Measurements from ENCODE around the gene KRT33B.
"Not testable (repeated sequence)": the region's sequence is repeated elsewhere in the genome, so short reads cannot be mapped to it uniquely, and the experiment has no call there.

Gene KRT33B

DNA sequence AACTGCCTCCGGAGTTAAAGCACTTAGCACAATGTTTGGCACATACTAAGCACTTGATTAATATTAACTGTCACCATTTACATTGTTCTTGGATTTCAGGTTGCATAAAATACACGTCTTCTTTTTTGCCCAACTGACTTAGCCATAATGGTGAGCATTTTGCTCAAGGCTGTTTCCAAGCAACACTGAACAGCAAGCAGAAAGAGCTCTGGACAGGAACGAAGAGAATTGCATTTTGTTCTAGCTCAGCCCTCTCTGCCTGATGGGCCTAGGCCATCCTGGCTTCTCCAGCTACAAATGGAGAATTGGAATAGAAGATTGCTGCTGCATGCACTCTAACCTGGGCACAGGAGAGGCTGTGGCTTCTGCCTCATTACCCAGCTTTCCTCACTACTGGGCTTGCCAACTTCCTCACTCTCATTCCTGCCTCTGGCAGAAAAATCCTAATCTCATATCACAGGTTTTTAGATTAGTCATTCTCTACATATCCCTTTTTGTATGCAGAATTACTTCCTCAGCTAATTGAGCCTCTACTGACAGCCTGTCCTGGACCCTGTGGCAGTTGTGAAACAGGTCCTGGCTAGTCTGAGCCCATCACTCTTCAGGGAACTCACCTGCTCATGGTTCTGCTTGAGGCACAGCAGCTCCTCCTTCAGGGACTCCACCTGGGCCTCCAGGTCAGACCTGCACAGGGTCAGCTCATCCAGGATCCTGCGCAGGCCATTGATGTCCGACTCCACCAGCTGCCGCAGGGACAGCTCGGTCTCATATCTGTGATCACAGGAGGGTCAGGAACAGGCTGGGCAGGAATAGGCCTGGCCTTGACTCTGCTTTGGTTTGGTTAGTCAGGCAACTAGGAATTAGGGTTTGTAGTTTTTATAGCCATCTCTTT lies 21.5 kb downstream of the KRT33B start:
- TF ChIP-seq, protein P1, sequence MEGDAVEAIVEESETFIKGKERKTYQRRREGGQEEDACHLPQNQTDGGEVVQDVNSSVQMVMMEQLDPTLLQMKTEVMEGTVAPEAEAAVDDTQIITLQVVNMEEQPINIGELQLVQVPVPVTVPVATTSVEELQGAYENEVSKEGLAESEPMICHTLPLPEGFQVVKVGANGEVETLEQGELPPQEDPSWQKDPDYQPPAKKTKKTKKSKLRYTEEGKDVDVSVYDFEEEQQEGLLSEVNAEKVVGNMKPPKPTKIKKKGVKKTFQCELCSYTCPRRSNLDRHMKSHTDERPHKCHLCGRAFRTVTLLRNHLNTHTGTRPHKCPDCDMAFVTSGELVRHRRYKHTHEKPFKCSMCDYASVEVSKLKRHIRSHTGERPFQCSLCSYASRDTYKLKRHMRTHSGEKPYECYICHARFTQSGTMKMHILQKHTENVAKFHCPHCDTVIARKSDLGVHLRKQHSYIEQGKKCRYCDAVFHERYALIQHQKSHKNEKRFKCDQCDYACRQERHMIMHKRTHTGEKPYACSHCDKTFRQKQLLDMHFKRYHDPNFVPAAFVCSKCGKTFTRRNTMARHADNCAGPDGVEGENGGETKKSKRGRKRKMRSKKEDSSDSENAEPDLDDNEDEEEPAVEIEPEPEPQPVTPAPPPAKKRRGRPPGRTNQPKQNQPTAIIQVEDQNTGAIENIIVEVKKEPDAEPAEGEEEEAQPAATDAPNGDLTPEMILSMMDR (conservative IDR thresholded peaks at IDR 0.05; ENCODE audit: low read depth, low read length) = no peak
- no peak for DNase-seq (ENCODE audit: low read depth)
- no peak overlapping the region for H3K4me3 ChIP-seq (ENCODE audit: low read depth, low read length)

DNA sequence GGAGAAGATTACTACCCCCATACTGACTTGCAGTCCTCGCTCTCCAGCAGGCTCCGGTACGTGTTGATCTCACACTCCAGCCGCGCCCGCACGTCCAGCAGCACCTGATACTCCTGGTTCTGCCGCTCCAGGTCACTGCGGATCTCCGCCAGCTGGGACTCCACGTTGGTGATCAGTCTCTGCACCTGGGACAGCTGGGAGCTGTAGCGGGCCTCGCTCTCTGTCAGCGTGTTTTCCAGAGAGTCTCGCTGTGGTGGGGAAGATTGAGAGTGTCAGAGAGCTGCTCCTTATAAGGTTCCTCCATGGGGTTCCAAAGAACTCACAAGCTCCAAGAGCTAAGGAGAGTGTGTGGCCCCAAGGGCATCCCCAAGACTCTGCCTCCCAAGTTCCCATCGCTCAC lies 23.2 kb downstream of the KRT33B start:
- not testable (repeated sequence) for H3K4me3 ChIP-seq (ENCODE audit: low read depth, low read length); DNase-seq (ENCODE audit: low read depth)

DNA sequence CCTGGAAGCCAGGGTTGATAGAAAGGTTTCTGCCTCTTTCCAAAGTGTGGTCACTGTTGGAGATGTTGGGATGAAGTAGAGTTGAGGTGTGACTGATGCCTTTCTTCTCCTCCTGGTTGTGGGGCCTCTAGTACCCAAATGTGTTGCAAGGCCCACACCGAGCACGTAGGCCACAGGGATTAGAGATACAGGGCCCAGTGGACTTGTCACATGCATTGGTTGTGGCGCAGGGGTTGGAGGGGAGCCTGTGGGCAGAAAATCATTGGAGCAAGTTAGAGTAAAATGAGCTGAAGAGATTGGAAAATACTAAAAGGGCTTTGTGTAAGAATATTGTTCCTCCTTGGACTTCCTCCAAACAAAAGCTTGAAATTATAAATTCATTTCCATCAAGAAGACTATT lies 23.6 kb downstream of the KRT33B start:
- no peak for DNase-seq (ENCODE audit: low read depth)
- no peak overlapping the region for H3K4me3 ChIP-seq (ENCODE audit: low read depth, low read length)
- TF ChIP-seq, protein P1 (conservative IDR thresholded peaks at IDR 0.05; ENCODE audit: low read depth, low read length) = no peak

DNA sequence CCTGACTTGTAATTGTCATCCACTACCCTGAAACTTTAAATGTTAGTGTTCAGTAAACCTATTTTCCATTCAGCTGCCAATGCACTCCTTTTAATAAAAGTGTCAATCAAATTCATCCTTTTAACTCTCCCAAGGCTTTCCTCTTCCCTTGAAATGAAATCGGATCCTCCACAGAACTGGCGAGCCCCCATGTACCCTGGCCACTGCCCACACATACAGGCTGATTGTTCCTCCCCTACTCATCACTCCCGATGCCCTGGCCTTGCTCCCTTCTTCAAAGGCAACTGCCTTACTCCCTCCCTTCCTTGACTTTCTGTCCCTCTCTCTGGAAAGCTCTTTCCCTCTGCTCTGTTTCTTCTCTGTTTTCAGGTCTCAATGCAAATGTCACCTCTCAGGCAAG lies 26.6 kb downstream of the KRT33B start:
- H3K4me3 ChIP-seq (ENCODE audit: low read depth, low read length) = no peak overlapping the region
- TF ChIP-seq, protein P1 (conservative IDR thresholded peaks at IDR 0.05; ENCODE audit: low read depth, low read length) = no peak
- DNase-seq (ENCODE audit: low read depth) = no peak

DNA sequence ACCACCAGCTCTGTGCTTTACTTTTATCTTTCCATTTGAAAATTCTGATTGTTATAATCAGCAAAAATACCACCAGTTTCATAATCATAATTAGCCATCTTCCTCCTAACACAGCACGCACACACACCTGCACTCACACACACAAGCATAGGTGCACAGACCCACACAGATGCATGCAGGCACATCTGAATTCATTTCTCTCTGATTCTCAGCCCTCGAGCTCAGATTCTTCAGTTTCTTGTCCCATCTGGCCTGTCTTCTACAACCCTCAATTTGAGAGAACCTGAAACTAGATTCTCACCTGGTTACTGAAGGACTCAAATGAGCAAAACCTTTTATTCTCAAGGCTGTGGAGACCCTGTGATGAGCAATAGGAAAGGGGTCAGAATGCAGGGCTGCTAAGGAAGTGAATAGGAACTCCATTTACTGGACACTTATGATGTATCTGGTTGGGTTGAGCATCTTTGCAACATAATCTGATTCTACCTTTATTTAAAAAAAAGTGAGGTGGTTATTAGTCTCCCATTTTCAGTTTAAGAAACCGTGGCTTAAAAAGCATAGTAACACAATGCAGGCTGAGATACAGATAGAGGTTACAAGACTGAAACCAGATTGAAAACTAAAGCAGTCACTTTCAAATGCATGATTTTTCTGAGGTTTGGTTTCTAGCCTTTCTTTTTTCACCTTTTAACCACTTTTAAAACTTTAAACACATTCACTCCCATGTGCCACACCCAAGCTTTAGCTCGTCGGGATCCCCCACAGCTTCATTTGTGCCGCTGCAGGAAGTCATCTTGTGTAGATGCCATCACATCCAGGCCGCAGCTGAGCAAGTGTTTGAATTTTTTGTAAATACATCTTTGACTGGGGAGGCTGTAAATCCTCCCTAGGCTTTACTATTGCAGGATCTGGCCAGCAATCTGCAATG lies 28.4 kb downstream of the KRT33B start:
- TF ChIP-seq, protein P1 (conservative IDR thresholded peaks at IDR 0.05; ENCODE audit: low read depth, low read length) = no peak
- no peak for DNase-seq (ENCODE audit: low read depth)
- no peak overlapping the region for H3K4me3 ChIP-seq (ENCODE audit: low read depth, low read length)

DNA sequence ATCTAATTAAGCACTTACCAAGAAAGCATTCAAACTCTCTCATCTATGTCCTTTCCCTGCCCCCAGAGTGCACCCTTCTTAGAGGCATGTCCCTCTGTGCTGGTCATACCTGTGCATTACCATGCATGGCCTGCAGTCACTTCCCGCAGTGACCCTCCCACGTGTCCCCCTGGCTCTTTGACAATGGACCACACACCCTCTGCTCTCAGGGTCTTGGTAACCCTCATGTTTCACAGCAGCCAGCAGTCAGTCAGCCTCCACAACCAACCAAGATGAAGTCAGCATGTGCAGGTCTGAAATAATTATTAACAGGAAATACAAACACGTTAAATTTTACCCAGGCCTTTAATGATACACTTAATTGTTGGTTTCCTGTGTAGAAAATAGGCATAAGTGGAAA lies 29.1 kb downstream of the KRT33B start:
- DNase-seq (ENCODE audit: low read depth) = no peak
- no peak overlapping the region for H3K4me3 ChIP-seq (ENCODE audit: low read depth, low read length)
- TF ChIP-seq, protein P1 (conservative IDR thresholded peaks at IDR 0.05; ENCODE audit: low read depth, low read length) = no peak

DNA sequence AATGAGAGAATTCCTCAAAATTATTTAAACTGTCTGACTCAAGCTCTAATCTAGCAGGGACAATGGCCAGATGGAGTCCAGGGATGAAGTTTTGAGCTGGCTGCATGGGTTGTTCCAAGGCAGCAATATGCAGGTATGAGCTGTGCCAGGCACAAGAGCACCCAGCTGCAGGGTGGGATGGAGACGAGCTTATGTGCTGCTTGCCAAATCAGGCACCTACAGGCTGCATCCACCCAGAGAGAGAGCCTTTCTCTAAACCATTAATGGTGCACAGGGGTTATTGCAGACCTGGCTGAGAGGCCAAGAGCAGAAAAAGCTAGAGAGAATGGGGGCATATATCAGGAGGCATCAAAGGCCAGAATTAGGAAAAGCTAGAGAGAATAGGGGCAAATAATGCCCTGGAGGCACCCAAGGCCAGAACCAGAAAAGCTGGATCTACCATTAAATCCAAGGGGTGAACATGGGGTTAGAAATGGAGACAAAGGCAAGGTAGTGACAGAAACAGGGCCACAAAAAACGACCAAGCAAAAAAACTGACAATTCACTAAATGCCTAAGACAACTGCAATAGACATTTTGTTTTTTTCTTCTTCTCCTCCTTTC lies 29.9 kb downstream of the KRT33B start:
- TF ChIP-seq, protein P1 (conservative IDR thresholded peaks at IDR 0.05; ENCODE audit: low read depth, low read length) = no peak
- no peak overlapping the region for H3K4me3 ChIP-seq (ENCODE audit: low read depth, low read length)

More for the DNA sequence above, 29.9 kb downstream of the KRT33B start:
- DNase-seq (ENCODE audit: low read depth) = no peak
